Skeletal muscle satellite cell (primary cell): ENCODE data around the gene ECE2.
"Not testable (repeated sequence)": the region's sequence is repeated elsewhere in the genome, so short reads cannot be mapped to it uniquely, and the experiment has no call there.

ENCODE experiments used
- H3K27me3 ChIP-seq: 2 replicates; pipeline ENCODE4 v1.7.0; 2013; ENCODE audit warnings: low read length; ENCODE audit not compliant: control insufficient read depth, insufficient read depth
- H3K36me3 ChIP-seq: 2 replicates; pipeline ENCODE4 v1.7.0; 2013; ENCODE audit warnings: mild to moderate bottlenecking, control low read depth, low read length; ENCODE audit not compliant: insufficient read depth
- H3K4me1 ChIP-seq: 2 replicates; pipeline ENCODE4 v1.7.0; 2013; ENCODE audit warnings: low read length; ENCODE audit not compliant: control insufficient read depth, insufficient read depth
- H3K4me2 ChIP-seq: 2 replicates; pipeline ENCODE4 v1.7.0; 2013; ENCODE audit warnings: mild to moderate bottlenecking, low read length
- H3K4me3 ChIP-seq: 2 replicates; pipeline ENCODE4 v1.7.0; 2013; ENCODE audit warnings: low read length
- H3K9ac ChIP-seq: 2 replicates; pipeline ENCODE4 v1.7.0; 2013; ENCODE audit warnings: mild to moderate bottlenecking, low read depth, low read length, moderate library complexity
- H3K9me3 ChIP-seq: replicated peaks from 2 replicates; pipeline ENCODE4 v1.7.0; 2013; ENCODE audit warnings: mild to moderate bottlenecking, control low read depth, low read length

Gene ECE2

GRCh38 chr3:184259878-184260723 lies 15.7 kb upstream of the ECE2 start:
- no peak overlapping the region for H3K9ac ChIP-seq
- H3K4me2 ChIP-seq: peak overlapping the region; percentile 80
- H3K36me3 ChIP-seq: no peaks in the 10 kb centered on the region
- peaks cover 26% of the 10 kb centered on the region for H3K27me3 ChIP-seq
- peak overlapping the region; percentile 65 for H3K4me3 ChIP-seq
- no peaks in the 10 kb centered on the region for H3K9me3 ChIP-seq
- peaks cover 19% of the 10 kb centered on the region for H3K4me1 ChIP-seq

GRCh38 chr3:184260724-184261269 lies 15.0 kb upstream of the ECE2 start:
- no peaks in the 10 kb centered on the region for H3K9me3 ChIP-seq
- H3K9ac ChIP-seq: no peak overlapping the region
- H3K4me3 ChIP-seq: peak overlapping the region; percentile 65
- H3K4me1 ChIP-seq: peaks cover 19% of the 10 kb centered on the region
- no peaks in the 10 kb centered on the region for H3K36me3 ChIP-seq
- peaks cover 26% of the 10 kb centered on the region for H3K27me3 ChIP-seq
- H3K4me2 ChIP-seq: peak overlapping the region; percentile 80

GRCh38 chr3:184261270-184261853 lies 14.5 kb upstream of the ECE2 start, which contains the start of gene CAMK2N2:
Gene CAMK2N2 (minus strand): TSS chr3:184261553. CDS start chr3:184261285, 268 bp downstream.
- H3K4me2 ChIP-seq: peak within 1 kb of the TSS; percentile 85
- H3K4me3 ChIP-seq: peak within 1 kb of the TSS; percentile 76
- peaks cover 26% of the 10 kb centered on the region for H3K27me3 ChIP-seq
- peaks cover 19% of the 10 kb centered on the region for H3K4me1 ChIP-seq
- peak within 1 kb of the TSS; percentile 3 for H3K9ac ChIP-seq
- no peaks in the 10 kb centered on the region for H3K9me3 ChIP-seq
- no peaks in the 10 kb centered on the region for H3K36me3 ChIP-seq

- Histone ChIP-seq H3K9ac (peak overlapping the region; percentile 3), H3K27me3 (peaks cover 26% of the 10 kb centered on the region), H3K4me3 (peak overlapping the region; percentile 76), H3K36me3 (no peaks in the 10 kb centered on the region), H3K4me2 (peak overlapping the region; percentile 85), H3K9me3 (no peaks in the 10 kb centered on the region), H3K4me1 (peaks cover 19% of the 10 kb centered on the region)
Measured at GRCh38 chr3:184261854-184262763, 13.7 kb upstream of the ECE2 start.

GRCh38 chr3:184262764-184263179 lies 13.1 kb upstream of the ECE2 start:
- H3K27me3 ChIP-seq: peaks cover 26% of the 10 kb centered on the region
- no peaks in the 10 kb centered on the region for H3K9me3 ChIP-seq
- no peak overlapping the region for H3K4me3 ChIP-seq
- H3K4me2 ChIP-seq: peak overlapping the region; percentile 85
- H3K4me1 ChIP-seq: peaks cover 19% of the 10 kb centered on the region
- H3K36me3 ChIP-seq: no peaks in the 10 kb centered on the region
- no peak overlapping the region for H3K9ac ChIP-seq

GRCh38 chr3:184267249-184267648 lies 8.6 kb upstream of the ECE2 start:
- H3K4me2 ChIP-seq, H3K36me3 ChIP-seq, H3K9ac ChIP-seq, H3K9me3 ChIP-seq, H3K4me1 ChIP-seq, H3K4me3 ChIP-seq: not testable (repeated sequence)
- peaks cover 24% of the 10 kb centered on the region for H3K27me3 ChIP-seq

GRCh38 chr3:184272269-184272668 lies 3.6 kb upstream of the ECE2 start:
- Histone ChIP-seq H3K36me3 (no peaks in the 10 kb centered on the region), H3K9me3 (no peaks in the 10 kb centered on the region), H3K27me3 (peaks cover 47% of the 10 kb centered on the region), H3K4me3 (no peak overlapping the region), H3K9ac (no peak overlapping the region), H3K4me2 (no peak overlapping the region), H3K4me1 (no peaks in the 10 kb centered on the region)

GRCh38 chr3:184275381-184275701 lies 481 bp upstream of the ECE2 start:
- peaks cover 61% of the 10 kb centered on the region for H3K27me3 ChIP-seq
- H3K9ac ChIP-seq: no peak overlapping the region
- no peak overlapping the region for H3K4me2 ChIP-seq

GRCh38 chr3:184277366-184277765 lies 1.5 kb downstream of the ECE2 start:
- H3K4me3 ChIP-seq: no peak overlapping the region
- no peaks in the 10 kb centered on the region for H3K4me1 ChIP-seq

More at GRCh38 chr3:184275381-184275701, 481 bp upstream of the ECE2 start:
- Histone ChIP-seq H3K4me1 (no peaks in the 10 kb centered on the region), H3K36me3 (no peaks in the 10 kb centered on the region), H3K9me3 (no peaks in the 10 kb centered on the region), H3K4me3 (no peak overlapping the region)

GRCh38 chr3:184282941-184283340 lies 7.1 kb downstream of the ECE2 start:
- H3K4me1 ChIP-seq: no peaks in the 10 kb centered on the region
- peaks cover 2% of the 10 kb centered on the region for H3K9me3 ChIP-seq
- no peak overlapping the region for H3K9ac ChIP-seq
- H3K27me3 ChIP-seq: peaks cover 46% of the 10 kb centered on the region
- no peak overlapping the region for H3K4me2 ChIP-seq
- H3K36me3 ChIP-seq: no peaks in the 10 kb centered on the region
- no peak overlapping the region for H3K4me3 ChIP-seq

More at GRCh38 chr3:184277366-184277765, 1.5 kb downstream of the ECE2 start:
- no peak overlapping the region for H3K9ac ChIP-seq
- H3K4me2 ChIP-seq: no peak overlapping the region
- peaks cover 68% of the 10 kb centered on the region for H3K27me3 ChIP-seq
- H3K36me3 ChIP-seq: no peaks in the 10 kb centered on the region
- H3K9me3 ChIP-seq: no peaks in the 10 kb centered on the region

- H3K9me3 ChIP-seq: peaks cover 2% of the 10 kb centered on the region
- no peak overlapping the region for H3K9ac ChIP-seq
- no peaks in the 10 kb centered on the region for H3K36me3 ChIP-seq
- H3K4me3 ChIP-seq: no peak overlapping the region
- H3K27me3 ChIP-seq: peaks cover 40% of the 10 kb centered on the region
- no peak overlapping the region for H3K4me2 ChIP-seq
- H3K4me1 ChIP-seq: no peaks in the 10 kb centered on the region
Measured at GRCh38 chr3:184283681-184284080, 7.9 kb downstream of the ECE2 start.
